HG03442 (cell line): ENCODE measurements around the gene SLC6A1.

ENCODE experiments used
- ATAC-seq: cut with Tn5 transposase; IDR thresholded peaks from one replicate; pipeline ENCODE4 v1.9.1; 2021; ENCODE audit warnings: mild to moderate bottlenecking, moderate library complexity; ENCODE audit not compliant: unreplicated experiment

The SLC6A1 gene

GRCh38 chr3:10992943-10993728, 588 bp downstream of the SLC6A1 start:
- ATAC-seq, result no peak

DNA sequence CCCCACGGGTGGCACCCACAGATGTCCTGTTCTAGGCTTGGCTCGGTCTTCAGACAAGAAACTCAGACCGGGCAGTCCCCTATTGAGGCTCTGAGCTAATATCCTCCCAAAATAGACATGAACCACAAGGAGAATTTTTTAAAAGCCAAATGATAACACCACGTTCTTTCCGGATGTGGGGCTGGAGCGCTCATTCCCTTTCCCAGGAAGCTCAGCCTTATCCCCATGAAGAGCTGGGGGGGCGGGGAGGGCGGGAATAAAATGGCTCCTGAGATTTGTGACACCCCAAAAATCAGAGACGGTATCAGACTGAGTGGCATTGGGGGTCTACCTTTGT, 1.1 kb downstream of the SLC6A1 start:
- ATAC-seq, result no peak

DNA sequence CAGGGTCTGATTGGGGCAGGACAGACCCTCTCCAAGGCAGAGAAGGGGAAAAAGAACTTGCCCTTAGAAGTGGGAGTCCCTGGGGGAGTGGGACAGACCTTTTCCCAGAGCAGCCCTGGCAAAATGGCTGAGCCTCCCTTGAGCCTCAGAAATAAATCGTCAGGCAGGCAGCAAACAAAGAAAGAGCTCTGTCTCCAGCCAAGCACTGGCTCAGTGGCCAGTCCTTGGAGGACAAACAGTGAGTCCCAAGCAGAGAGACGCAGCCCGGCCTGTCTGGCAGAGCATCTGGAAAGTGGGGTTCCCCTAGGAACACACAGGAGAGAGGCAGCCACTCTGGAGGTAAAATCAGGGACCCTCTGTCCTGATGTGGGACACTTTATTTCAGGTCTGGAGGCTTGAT, 1.8 kb downstream of the SLC6A1 start:
- ATAC-seq, result no peak

DNA sequence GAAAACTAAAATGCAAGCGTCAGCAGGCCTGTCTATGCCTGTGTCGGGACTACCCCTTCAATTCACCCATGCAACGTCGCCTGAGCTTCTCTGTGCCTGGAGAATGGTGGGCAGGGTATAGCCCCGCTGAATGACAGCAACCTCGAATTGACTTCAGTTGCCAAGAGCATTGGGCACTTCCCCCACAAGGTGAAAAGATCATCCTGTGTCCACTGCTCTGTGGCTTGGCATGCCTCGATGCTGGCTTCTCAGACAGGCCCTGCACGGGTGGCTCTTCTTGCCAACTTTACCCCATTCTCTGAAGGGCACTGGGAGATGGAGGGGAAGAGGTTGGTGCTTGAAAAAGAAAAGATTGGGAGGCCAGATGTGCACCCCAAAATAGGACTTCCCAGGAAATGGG, 3.3 kb downstream of the SLC6A1 start:
- no peak for ATAC-seq

DNA sequence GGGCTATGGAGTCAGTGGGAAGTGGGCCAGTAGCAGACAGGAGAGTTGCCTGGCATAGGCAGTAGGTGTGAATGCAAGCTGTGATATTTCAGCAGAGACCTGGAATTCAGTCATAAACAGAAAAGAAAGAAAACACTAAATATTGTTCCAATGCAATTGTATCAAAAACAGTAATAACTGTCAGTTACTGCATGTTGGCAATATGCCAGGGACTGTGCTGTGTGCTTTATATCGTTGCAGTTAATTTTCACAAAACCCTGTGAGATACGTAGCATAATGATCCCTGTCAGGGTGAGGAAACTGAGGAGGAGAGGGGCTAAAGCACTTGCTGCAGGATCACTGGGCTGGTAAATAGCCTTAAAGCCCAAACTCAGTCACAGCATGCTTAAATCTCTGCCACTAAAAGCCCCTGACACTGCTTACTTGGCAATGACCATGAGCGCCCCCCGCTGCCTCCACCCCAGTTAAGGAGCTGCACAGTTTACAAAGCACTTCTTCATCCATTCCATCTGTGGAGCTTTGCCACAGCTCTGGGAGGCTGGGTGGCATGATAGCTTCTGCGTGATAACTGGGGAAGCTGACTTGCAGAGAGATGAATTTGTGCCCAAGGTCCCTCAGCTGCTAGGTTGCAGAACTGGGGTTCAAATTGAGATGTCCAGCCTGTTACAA, 3.9 kb downstream of the SLC6A1 start:
- no peak for ATAC-seq

DNA sequence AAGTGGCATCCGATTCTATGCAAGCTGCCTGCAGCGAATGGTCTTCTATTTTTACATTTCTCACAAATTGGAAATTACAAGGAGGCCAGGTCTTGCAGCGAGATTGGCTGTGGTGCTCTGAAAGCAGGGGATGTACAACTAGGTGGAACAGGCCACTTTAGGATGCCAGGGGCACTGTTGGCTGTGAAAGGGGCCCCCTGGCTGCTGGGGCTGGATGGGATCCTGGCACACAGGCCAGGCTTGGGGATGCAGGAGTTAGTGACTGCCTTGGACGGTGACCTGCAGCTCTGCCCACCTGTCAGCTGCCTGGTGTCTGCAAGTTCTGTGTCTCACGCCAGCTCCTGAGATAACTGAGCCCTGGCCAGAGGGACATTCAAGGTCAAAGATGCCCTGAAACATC, 4.6 kb downstream of the SLC6A1 start:
- ATAC-seq, result no peak

DNA sequence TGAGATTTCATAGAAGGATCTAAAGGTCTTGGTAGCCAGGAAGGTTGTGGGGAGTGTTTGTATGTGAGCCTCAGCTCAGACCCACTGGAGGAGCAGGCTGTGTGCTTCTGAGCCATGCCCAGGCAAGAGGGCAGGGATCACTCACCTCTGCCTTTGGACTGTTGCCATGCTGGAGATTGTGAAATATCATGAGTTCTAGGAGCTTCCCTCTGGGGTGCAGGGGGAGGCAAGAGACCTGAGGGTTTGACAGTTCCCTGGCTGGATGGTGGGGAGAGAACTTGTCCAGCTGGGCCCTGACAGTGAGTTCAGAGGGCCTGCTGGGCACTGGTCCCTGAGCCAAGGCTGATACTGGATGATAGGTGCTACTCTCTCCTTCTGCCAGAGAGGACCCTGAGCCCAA, 6.0 kb downstream of the SLC6A1 start:
- no peak for ATAC-seq

GRCh38 chr3:10999221-11000107, 6.9 kb downstream of the SLC6A1 start:
- ATAC-seq, result no peak

- no peak for ATAC-seq
Measured at GRCh38 chr3:11000528-11000927, 8.0 kb downstream of the SLC6A1 start.

GRCh38 chr3:11001020-11001657, 8.6 kb downstream of the SLC6A1 start:
- no peak for ATAC-seq

DNA sequence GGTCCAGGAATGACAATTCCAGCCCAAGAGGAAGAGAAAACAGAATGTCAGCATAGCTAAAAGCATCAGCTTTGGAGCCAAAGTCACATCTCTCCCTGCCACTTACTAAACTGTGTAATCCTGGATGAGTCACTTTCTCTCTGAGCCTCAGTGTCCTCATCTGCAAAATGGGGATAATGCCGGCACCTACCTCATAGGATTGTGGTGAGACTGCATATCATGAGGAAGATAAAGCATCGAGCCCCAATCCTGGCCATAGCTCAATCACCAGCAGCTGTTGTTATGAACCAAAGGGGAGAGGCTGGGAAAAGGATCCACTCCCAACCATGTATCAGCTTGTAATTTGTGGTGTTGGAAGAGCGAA, 9.1 kb downstream of the SLC6A1 start:
- no peak for ATAC-seq

DNA sequence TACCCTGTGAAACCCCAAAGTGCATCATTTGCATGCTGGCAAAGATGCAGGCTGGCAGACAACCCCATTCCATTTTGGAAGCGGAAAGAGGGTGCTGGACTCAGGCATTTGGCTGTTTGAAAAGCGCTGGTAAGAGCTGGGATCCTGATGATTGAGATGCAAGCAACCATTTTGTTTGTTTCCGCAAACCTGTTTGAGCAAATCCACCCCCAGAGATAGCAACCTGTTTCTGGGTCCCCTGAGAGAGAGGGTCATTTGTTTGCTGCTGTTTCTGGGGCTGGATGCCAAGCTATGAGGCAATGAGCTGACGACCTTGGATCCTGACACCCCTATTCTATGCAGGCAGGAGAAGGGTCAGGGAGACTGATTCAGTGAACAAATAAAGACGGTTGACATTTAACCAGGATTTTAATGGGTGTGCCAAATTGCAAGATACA, 9.8 kb downstream of the SLC6A1 start:
- ATAC-seq, result no peak

DNA sequence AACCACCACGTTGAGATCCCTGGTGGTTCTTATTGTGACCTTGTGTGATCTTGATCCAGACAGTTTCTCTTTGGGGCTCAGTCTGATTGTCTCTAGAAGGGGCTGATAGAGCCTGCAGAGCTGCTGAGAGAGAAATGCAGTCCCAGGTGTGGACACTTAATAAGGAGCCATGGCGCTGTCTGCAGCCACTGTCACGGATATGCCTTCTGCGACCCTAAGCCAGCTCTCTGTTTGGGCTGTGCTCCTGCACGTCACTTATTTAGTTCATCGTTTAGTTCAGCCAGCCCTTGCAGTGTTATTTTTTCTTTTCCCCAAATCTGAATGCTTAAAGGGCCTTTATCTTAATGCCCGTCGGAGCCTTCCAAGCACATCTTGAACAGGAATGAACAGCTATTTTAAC, 12.0 kb downstream of the SLC6A1 start:
- no peak for ATAC-seq

DNA sequence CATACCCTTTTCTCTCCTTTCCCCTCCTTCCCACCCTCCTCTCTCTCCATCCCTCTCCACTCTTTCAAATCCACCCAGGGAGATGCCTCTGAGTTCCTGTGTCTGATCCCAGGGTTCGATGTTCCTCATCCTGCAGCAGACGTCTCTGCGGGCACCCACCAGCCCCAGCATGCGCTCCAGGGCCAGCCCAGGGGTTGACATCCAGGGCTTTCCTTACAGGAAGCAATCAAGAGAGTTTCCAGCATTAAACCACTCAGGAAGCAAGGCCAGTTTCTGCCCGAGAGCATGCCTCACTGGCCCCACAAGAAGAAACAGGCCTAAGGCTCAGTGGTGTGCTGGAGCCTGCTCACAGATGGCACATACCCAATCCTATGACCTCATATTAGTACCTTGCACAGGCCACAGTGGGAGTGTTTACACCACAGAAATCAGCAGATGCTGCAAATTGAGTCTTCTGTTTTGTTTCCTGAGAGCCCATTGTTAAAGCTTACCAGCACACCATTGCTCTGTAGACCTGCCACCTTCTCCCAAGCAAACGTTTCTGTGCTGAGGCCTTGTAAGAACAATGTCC, 13.2 kb downstream of the SLC6A1 start:
- no peak for ATAC-seq

DNA sequence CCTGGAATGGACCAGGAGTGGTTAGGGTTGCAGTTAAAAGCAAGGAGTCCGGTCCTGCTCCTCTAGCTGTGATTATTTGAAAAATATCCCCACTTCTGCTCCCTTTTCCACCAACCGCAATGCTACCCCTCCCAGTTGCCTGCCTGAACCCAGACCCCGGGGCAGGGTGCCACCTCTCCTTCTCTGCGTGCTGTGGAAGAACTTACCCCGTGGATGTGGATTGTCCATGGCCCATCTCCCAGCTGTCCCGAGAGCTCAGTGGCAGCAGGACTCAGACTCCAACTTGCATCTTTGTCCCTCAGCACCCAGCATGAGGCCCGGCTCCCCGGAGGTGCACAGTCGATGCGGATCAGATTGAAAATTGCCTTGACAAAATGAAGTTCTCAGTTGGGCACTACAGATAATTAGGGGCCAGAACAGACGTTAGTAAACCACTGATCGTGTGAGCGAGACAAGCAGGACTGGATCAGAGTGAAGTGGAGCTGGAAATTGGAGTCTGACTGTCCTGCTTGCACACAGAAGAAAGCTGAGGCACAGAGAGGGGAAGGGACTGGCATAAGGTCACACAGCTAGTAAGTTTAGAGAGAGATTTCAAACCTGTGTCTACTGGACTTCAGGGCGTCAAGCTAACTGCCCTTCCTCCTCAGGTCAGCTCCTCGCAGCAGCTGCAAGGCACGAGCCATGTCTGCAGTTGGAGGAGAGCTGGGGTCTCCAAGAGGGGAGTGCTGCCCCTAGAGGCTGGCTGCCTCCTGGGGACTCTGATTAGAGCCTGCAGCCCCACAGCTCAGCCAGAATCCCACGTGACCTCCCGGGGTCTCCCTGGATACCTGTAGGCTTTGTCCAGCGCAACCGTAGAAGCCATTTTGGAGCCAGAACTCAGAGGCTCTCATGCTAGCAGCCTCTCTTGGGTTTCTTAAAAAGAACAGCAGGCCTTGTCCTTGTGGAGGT, 14.7 kb downstream of the SLC6A1 start:
- no peak for ATAC-seq

DNA sequence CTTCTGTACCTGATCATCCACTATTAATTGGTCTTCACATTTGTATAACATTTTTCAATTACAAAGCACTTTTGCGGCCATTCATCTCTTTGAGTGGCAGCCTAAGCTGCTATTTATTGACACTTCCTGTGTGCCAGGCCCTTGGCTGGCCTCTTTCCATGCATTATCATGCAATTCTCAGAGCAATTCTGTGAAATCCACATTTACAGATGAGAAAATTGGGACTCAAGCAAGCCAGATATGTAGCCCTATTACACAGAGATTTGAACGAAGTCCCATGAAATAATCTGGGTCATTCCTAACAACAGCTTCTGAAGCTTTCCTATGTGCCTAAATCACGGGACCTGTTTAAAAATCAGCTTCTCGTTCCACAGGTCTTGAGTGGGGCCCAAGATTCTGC, 17.4 kb downstream of the SLC6A1 start:
- no peak for ATAC-seq

DNA sequence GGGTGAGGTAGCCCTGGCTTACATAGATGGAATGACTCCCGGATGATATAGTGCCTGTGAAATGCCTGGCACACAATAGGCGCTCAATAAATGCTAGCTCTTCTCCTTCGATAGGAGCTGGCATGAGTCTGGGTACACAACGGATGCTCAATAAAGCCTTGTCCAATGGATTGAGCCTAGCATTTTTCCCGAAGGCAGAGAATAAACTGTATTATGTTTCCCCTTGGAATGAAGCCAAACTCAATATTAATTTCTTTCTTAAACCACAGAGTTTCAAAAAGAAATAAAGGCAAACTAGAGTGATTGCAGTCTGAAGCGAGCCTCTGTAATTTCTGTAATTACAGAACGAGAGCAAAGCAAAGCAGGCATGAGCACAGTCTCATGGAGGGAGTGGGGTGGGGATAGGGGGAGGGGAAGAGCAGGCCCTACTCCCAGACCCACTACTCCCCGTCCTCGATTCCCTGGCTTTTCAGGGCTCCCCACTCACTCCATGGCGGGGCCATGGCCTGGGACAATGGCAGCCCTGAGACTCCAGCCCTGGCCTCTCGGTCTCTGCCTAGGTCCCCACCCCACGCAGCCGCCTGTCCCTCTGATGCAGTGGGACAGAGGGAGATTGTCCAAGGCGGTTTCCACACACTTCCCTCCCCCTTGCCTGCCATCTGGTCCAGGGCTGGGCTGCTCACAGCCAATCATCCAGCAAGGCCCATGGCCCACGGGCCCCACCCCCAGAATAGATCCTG, 18.0 kb downstream of the SLC6A1 start:
- ATAC-seq, result no peak

- ATAC-seq, result no peak
Measured at GRCh38 chr3:11014253-11014652, 21.7 kb downstream of the SLC6A1 start.

DNA sequence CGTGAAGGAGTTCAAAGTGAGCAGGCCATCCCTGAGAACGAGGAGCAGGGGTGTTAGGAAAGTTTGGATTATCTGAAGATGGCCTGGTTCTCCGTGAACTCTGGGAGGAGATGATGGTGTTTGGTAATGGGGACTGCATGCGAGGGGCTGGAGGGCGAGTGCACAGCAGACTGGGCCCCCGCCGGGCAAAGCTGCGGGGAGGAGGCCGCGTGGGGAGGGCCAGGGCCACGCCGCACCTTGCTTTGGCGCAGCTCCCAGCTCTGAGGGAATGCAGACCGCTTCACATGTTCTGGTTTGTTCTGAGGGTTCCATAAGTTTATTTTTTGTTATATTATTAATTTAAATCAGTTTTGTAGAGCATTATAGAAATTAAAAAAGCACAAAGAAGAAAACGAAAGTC, 22.2 kb downstream of the SLC6A1 start:
- no peak for ATAC-seq
